ENCODE results near the gene GPT2.
"Not testable (repeated sequence)": the region's sequence is repeated elsewhere in the genome, so short reads cannot be mapped to it uniquely, and the experiment has no call there.

GPT2 gene

GRCh38 chr16:46866286-46866685 lies 17.9 kb upstream of the GPT2 start:
- DNase-seq = no peak

GRCh38 chr16:46867486-46867885 lies 16.7 kb upstream of the GPT2 start:
- DNase-seq = not testable (repeated sequence)

DNA sequence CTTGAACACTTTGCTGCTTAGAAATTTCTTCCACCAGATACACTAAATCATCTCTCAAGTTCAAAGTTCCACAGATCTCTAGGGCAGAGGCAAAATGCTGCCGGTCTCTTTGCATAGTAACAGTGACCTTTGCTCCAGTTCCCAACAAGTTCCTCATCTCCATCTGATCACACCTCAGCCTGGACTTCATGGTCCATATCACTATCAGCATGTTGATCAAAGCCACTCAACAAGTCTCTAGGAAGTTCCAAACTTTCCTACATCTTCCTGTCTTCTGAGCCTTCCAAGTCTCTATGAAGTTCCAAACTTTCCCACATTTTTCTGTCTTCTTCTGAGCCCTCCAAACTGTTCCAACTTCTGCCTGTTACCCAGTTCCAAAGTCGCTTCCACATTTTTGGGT lies 15.3 kb upstream of the GPT2 start:
- not testable (repeated sequence) for DNase-seq

DNA sequence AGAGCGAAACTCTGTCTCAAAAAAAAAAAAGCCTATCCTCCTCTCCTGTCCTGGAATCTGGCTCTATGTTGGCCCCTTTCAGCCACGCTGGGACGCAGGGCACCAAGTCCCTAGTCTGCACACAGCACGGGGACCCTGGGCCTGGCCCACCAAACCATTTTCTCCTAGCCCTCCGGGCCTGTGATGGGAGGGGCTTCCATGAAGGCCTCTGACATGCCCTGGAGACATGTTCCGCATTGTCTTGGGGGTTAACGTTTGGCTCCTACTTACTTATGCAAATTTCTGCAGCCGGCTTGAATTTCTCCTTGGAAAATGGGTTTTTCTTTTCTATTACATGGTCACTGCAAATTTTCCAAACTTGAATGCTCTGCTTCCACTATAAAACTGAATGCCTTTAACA lies 12.6 kb upstream of the GPT2 start:
- no peak for DNase-seq

- DNase-seq = no peak
These were observed 11.0 kb upstream of the GPT2 start for GRCh38 chr16:46873201-46873600.

DNA sequence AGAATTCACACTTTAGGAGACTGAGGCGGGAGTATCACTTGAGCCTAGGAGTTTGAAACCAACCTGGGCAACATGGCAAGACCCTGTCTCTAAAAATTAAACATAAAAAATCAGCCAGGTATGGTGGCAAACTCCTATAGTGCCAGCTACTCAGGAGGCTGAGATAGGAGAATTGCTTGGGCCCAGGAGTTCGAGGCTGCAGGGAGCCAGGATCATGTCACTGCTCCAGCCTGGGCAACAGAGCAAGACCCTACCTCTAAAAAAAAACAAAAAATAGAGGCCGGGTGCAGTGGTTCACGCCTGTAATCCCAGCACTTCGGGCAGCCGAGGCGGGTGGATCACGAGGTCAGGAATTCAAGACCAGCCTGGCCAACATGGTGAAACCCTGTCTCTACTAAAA lies 8.9 kb upstream of the GPT2 start:
- no peak for DNase-seq

DNA sequence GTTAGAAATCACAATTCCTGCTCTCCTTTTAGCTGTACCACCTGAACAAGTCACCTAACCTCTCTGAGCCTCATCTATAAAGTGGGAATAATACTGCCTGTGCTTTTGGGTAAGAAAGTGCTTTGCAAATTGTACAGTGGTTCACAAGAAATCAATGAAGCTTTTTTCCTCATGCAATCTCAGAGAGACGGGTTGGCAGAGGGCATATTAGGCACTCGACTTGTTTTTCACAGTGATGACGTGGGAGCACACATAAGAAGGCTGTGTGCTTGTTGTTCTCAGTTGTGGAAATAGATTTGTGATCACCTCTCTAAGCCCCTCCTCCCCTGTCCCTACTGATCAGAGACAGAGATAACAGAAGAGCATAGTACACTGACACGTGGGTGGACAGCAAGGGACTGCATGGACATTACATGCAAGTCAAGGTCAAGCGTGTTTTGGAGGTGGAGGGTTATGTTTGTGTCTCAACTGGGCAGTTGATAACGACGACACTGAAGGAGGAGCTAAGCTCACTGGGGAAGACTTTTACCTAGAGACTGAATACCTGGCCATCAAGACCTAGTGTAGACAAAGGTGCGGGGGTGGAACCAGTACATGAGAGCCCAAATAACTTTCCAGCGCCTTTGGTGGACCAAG lies 1.7 kb upstream of the GPT2 start:
- DNase-seq = no peak

DNA sequence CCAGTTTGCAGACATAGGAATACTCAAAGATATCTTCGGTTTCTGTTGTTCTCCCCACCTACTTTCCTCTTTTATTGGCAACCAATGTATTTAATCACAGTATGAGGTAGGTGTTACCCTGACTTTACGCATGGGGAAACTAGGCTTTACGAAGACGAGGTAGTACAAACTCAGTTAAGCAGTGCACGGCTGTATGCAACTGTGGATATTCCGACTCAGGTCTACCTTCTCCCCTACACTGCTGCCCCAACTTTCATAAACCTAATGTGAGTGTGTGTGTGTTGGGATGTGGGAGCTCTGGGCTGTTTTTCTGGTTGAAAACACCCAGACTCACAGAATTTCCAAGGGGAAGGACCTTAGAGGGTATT lies 1.2 kb upstream of the GPT2 start:
- no peak for DNase-seq

- DNase-seq = no peak
These were observed 841 bp upstream of the GPT2 start for GRCh38 chr16:46883353-46883689.

DNA sequence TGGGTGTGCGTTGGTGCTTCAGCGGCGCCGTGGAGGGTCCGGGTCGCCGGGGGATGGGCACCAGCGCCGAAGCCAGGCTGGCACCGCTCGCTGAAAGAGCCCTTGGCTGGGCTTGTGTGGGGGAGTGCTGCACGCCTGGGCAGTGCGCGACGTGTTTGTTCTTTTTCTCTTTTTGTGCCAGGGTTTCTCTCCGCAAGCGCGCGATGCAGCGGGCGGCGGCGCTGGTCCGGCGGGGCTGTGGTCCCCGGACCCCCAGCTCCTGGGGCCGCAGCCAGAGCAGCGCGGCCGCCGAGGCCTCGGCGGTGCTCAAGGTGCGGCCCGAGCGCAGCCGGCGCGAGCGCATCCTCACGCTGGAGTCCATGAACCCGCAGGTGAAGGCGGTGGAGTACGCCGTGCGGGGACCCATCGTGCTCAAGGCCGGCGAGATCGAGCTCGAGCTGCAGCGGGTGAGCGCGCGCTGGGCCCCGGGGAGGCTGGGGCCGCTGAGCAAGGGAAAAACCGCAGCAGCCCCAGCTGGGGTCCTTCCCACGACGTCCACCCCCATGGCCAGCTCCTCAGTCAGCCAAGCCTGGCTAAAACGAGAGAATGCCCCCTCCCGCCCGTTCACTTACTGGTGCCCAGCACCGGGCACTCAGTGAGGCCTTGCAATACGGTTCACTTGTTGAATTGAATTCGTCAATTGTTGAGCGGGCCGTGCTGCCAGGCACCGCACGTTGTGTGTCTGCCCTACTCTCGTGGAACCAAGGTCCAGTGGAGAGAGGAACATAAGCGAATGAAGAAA lies 541 bp downstream of the GPT2 start:
- no peak for DNase-seq

- DNase-seq = no peak
These were observed 2.0 kb downstream of the GPT2 start for GRCh38 chr16:46885960-46886763.

GRCh38 chr16:46886764-46887523 lies 2.8 kb downstream of the GPT2 start:
- DNase-seq = no peak

DNA sequence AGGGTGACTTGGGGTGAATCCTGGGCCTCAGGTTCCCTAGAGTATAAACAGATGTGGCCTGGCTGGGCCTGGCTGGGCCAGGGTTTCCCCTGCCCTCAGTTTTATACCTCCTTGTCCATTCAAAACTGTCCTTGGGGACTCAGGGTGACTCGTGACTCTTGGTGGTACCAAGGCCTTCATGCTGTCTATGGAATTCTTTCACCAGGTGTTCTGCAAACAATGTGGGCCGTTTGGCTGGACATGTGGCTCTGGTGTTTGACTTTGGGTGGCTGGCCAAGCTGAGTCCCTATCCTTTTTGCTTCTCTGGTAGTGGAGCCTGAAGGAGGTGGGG lies 3.3 kb downstream of the GPT2 start:
- no peak for DNase-seq

- DNase-seq = no peak
These were observed 5.2 kb downstream of the GPT2 start for GRCh38 chr16:46889245-46889941.

- DNase-seq = no peak
These were observed 5.8 kb downstream of the GPT2 start for GRCh38 chr16:46889942-46890300.

DNA sequence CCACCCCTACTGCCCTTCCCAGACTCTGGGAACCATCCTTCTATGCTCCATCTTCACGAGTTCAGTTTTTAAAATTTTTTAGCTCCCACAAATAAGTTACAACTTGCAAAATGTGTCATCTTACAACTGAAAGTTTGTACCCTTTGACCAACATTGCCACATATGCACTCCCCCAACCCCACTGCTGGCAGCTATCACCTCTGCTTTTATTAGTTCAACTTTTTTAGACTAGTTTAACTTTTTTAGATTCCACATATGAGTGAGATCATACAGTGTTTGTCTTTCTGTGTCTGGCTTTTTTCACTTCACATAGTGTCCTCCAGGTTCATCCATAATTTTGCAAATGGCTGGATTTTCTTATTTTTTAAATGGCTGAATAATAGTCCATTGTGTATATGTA lies 7.7 kb downstream of the GPT2 start:
- DNase-seq = no peak

DNA sequence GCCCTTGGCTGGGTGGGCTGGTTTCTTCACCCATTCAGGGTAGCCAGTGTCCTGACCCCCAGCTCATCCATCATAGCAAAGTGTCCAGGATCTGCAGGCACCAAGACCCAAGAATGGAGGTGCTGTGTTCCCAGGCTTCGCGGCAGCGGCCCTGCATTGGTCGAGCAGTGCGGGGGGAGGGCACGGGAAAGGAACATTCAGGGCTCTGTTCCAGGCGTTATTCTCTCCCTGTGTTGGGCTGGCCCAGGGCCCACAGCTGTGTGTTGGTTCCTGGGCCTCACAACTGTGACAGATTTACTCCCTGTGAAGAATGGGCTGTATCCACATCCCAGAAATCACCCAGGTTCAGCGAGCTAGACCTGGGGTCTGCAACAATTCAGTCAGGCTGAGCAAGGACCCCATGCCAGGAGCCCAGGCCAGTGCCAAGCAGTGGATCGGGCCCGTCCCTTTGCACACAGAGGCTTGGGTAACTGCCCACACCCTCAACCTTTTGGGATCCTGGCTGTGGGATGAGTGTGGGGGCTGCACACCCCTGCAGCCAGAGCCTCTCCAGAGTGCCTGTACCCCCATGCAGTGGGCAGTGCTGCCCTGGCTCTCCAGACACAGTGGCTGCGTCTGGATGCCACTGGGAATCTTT lies 10.0 kb downstream of the GPT2 start:
- DNase-seq = no peak

GRCh38 chr16:46895399-46896313 lies 11.5 kb downstream of the GPT2 start:
- DNase-seq = no peak

- no peak for DNase-seq
These were observed 12.3 kb downstream of the GPT2 start for GRCh38 chr16:46896314-46896968.

GRCh38 chr16:46897471-46897870 lies 13.3 kb downstream of the GPT2 start:
- no peak for DNase-seq

GRCh38 chr16:46898006-46898405 lies 13.8 kb downstream of the GPT2 start:
- DNase-seq = no peak

Measured in activated gamma-delta T cell (primary cell).